H1 (cell line): Measurements from ENCODE around the gene CD69. TPM values are rescaled to one million over a fixed set of nuclear protein-coding genes. Genes with fewer than 3 reads are reported as not detected.

Source experiments
- CTCF ChIA-PET: fragments of 300-600 bp; sonication (Branson Sonifier 250); formaldehyde crosslinking; loops from one replicate; lab custom pipeline; 2021; ENCODE audit not compliant: partially characterized antibody; lab: Charles Lee
- POLR2A ChIA-PET: fragments of 300-600 bp; sonication (Branson Sonifier 250); formaldehyde crosslinking; loops from one replicate; lab custom pipeline; 2021; ENCODE audit warnings: inconsistent platforms; ENCODE audit not compliant: partially characterized antibody; lab: Charles Lee
- DNase-seq, 2 experiments: peaks; one replicate each; pipeline versions ENCODE4 v3.0.0 to v3.0.0-alpha.2; 2010 to 2022; ENCODE audit warnings: low spot score in 2 of 2, low read depth in 1 of 2, mixed read lengths in 1 of 2
- FAIRE-seq: peaks from 2 replicates; lab custom pipeline; 2011; peaks lifted over from hg19 to GRCh38; lab: Jason Lieb, UNC
- H2AFZ ChIP-seq: 2 replicates; pipeline ENCODE4 v1.8.1; 2012; ENCODE audit warnings: low read length, inconsistent platforms
- H2AK5ac ChIP-seq: 2 replicates; pipeline ENCODE4 v1.6.1; 2013; ENCODE audit warnings: low read depth, low read length
- H2BK120ac ChIP-seq: replicated peaks from 2 replicates; pipeline ENCODE3; 2013; ENCODE audit warnings: low read depth, low read length, inconsistent platforms
- H2BK12ac ChIP-seq: 2 replicates; pipeline ENCODE4 v1.6.1; 2013; ENCODE audit warnings: low read depth, low read length
- H2BK15ac ChIP-seq: 2 replicates; pipeline ENCODE4 v1.6.1; 2013; ENCODE audit warnings: low read length
- H2BK20ac ChIP-seq: 2 replicates; pipeline ENCODE4 v1.6.1; 2013; ENCODE audit warnings: low read length
- H2BK5ac ChIP-seq: 2 replicates; pipeline ENCODE4 v1.6.1; 2013; ENCODE audit warnings: low read depth, low read length
- H3K14ac ChIP-seq: 2 replicates; pipeline ENCODE4 v1.6.1; 2013; ENCODE audit warnings: inconsistent platforms; ENCODE audit not compliant: insufficient read length
- H3K18ac ChIP-seq: 2 replicates; pipeline ENCODE4 v1.6.1; 2013; ENCODE audit warnings: low read length; ENCODE audit errors: extremely low read depth
- H3K23ac ChIP-seq: 2 replicates; pipeline ENCODE4 v1.6.1; 2013; ENCODE audit warnings: inconsistent platforms; ENCODE audit not compliant: insufficient read length
- H3K23me2 ChIP-seq: 2 replicates; pipeline ENCODE4 v1.6.1; 2013; ENCODE audit warnings: low read depth, low read length
- H3K27ac ChIP-seq: 2 replicates; pipeline ENCODE4 v1.6.1; 2011; ENCODE audit warnings: low read depth, low read length, inconsistent platforms
- H3K27me3 ChIP-seq, 4 experiments: replicated peaks in 1 of 4; 1 replicate in 1 of 4; 2 replicates in 3 of 4; pipeline versions ENCODE4 v1.6.1 to v1.8.1; 2011 to 2013; ENCODE audit warnings: low read length in 3 of 4, mild to moderate bottlenecking in 3 of 4, inconsistent platforms in 2 of 4, mixed read lengths in 2 of 4, moderate library complexity in 1 of 4; ENCODE audit not compliant: control insufficient read depth in 3 of 4, insufficient read depth in 3 of 4; ENCODE audit errors: extremely low read depth in 1 of 4
- H3K36me3 ChIP-seq, 4 experiments: 2 replicates each; pipeline versions ENCODE4 v1.6.1 to v1.8.1; 2011 to 2013; ENCODE audit warnings: mild to moderate bottlenecking in 4 of 4, low read length in 3 of 4, moderate library complexity in 2 of 4, control low read depth in 1 of 4, inconsistent platforms in 1 of 4; ENCODE audit not compliant: insufficient read depth in 4 of 4, control insufficient read depth in 2 of 4
- H3K4ac ChIP-seq: replicated peaks from 2 replicates; pipeline ENCODE3; 2013; ENCODE audit warnings: low read length, low read depth, mixed read lengths, inconsistent platforms; ENCODE audit not compliant: insufficient read length
- H3K4me1 ChIP-seq, 4 experiments: replicated peaks in 1 of 4; 1 replicate in 1 of 4; 2 replicates in 3 of 4; pipeline versions ENCODE4 v1.6.1 to v1.8.1; 2011 to 2013; ENCODE audit warnings: low read length in 3 of 4, inconsistent platforms in 2 of 4, mixed read lengths in 1 of 4; ENCODE audit not compliant: insufficient read depth in 4 of 4, control insufficient read depth in 3 of 4
- H3K4me2 ChIP-seq, 2 experiments: 2 replicates each; pipeline versions ENCODE4 v1.6.1 to v1.8.1; 2011 to 2013; ENCODE audit warnings: low read depth in 2 of 2, low read length in 2 of 2, control low read depth in 1 of 2, inconsistent platforms in 1 of 2, mild to moderate bottlenecking in 1 of 2; ENCODE audit not compliant: insufficient read depth in 1 of 2
- H3K4me3 ChIP-seq, 4 experiments: fragments of 200-600, 300-600 bp in 1 of 4; sonication (generic), shearing (Covaris generic), sonication (Bioruptor Twin) in 1 of 4; 2 replicates each; pipeline versions ENCODE4 v1.5.1 to v1.8.1; 2011 to 2016; ENCODE audit warnings: low read length in 4 of 4, low read depth in 3 of 4, control low read depth in 2 of 4, inconsistent platforms in 2 of 4, mild to moderate bottlenecking in 2 of 4, mixed read lengths in 1 of 4, moderate library complexity in 1 of 4; ENCODE audit not compliant: insufficient read depth in 2 of 4; ENCODE audit errors: extremely low read depth in 1 of 4
- H3K56ac ChIP-seq: replicated peaks from 2 replicates; pipeline ENCODE3; 2013; ENCODE audit warnings: low read depth, mild to moderate bottlenecking, mixed read lengths, low read length, inconsistent platforms; ENCODE audit not compliant: insufficient read length
- H3K79me1 ChIP-seq: 2 replicates; pipeline ENCODE4 v1.6.1; 2013; ENCODE audit warnings: low read depth, low read length, control low read depth
- H3K79me2 ChIP-seq, 2 experiments: 2 replicates each; pipeline versions ENCODE4 v1.6.1 to v1.8.1; 2012 to 2013; ENCODE audit warnings: low read length in 2 of 2, mild to moderate bottlenecking in 2 of 2, inconsistent platforms in 1 of 2; ENCODE audit not compliant: insufficient read depth in 2 of 2, control insufficient read depth in 1 of 2
- H3K9ac ChIP-seq, 4 experiments: replicated peaks in 1 of 4; 1 replicate in 1 of 4; 2 replicates in 3 of 4; pipeline versions ENCODE4 v1.6.1 to v1.8.1; 2011 to 2013; ENCODE audit warnings: low read depth in 3 of 4, low read length in 3 of 4, control low read depth in 2 of 4, mild to moderate bottlenecking in 2 of 4, moderate library complexity in 2 of 4, inconsistent platforms in 1 of 4; ENCODE audit errors: extremely low read depth in 1 of 4
- H3K9me3 ChIP-seq, 2 experiments: 2 replicates each; pipeline versions ENCODE4 v1.6.1 to v1.8.1; 2012 to 2013; ENCODE audit warnings: mild to moderate bottlenecking in 2 of 2, moderate library complexity in 2 of 2, control low read depth in 1 of 2, inconsistent platforms in 1 of 2, low read depth in 1 of 2, low read length in 1 of 2, mixed read lengths in 1 of 2; ENCODE audit not compliant: insufficient read depth in 2 of 2
- H4K20me1 ChIP-seq, 2 experiments: replicated peaks in 1 of 2; 2 replicates each; pipeline versions ENCODE3 to v1.8.1; 2011 to 2013; ENCODE audit warnings: inconsistent platforms in 2 of 2, low read length in 2 of 2, mild to moderate bottlenecking in 1 of 2; ENCODE audit not compliant: insufficient read depth in 2 of 2, control insufficient read depth in 1 of 2
- H4K5ac ChIP-seq: 2 replicates; pipeline ENCODE4 v1.6.1; 2013; ENCODE audit warnings: low read length, low read depth, mixed read lengths, inconsistent platforms; ENCODE audit not compliant: insufficient read length
- H4K8ac ChIP-seq: 2 replicates; pipeline ENCODE4 v1.8.0; 2013; ENCODE audit warnings: mild to moderate bottlenecking, moderate library complexity, low read length, inconsistent platforms; ENCODE audit not compliant: insufficient read depth; ENCODE audit errors: extremely low read depth
- H4K91ac ChIP-seq: replicated peaks from 2 replicates; pipeline ENCODE3; 2013; ENCODE audit warnings: low read length, mixed read lengths, inconsistent platforms; ENCODE audit not compliant: insufficient read length
- BCL11A ChIP-seq, 2 experiments: IDR thresholded peaks; one replicate each; pipeline ENCODE4 v1.6.1; 2011; ENCODE audit warnings: low read depth in 2 of 2, low read length in 2 of 2, mild to moderate bottlenecking in 2 of 2
- CEBPB ChIP-seq: IDR thresholded peaks from 2 replicates; pipeline ENCODE4 v1.6.1; 2012; ENCODE audit warnings: low read depth, low read length
- CREB1 ChIP-seq: IDR thresholded peaks from 2 replicates; pipeline ENCODE4 v1.6.1; 2012; ENCODE audit warnings: inconsistent platforms
- EZH2 ChIP-seq: fragments of 200-600 bp; sonication (generic); IDR thresholded peaks from 2 replicates; pipeline ENCODE4 v1.7.1; 2012; ENCODE audit warnings: low read depth, mild to moderate bottlenecking, moderate library complexity, low read length, inconsistent platforms; ENCODE audit not compliant: severe bottlenecking
- KDM4A ChIP-seq: IDR thresholded peaks from one replicate; pipeline ENCODE4 v1.7.1; 2012; ENCODE audit warnings: low read depth, mild to moderate bottlenecking, moderate library complexity, low read length, inconsistent platforms; ENCODE audit not compliant: severe bottlenecking
- NANOG ChIP-seq: IDR thresholded peaks from 2 replicates; pipeline ENCODE4 v1.6.1; 2011; ENCODE audit warnings: low read length, low read depth, mild to moderate bottlenecking, inconsistent platforms; ENCODE audit not compliant: insufficient read depth, poor library complexity, severe bottlenecking
- NRF1 ChIP-seq: IDR thresholded peaks from 2 replicates; pipeline ENCODE4 v1.6.1; 2011; ENCODE audit warnings: mild to moderate bottlenecking, low read depth, low read length, improper control_type of control experiment
- POLR2A ChIP-seq, 2 experiments: IDR thresholded peaks; 1 replicate in 1 of 2; 2 replicates in 1 of 2; pipeline ENCODE4 v1.6.1; 2011; ENCODE audit warnings: low read depth in 2 of 2, low read length in 2 of 2, mild to moderate bottlenecking in 2 of 2; ENCODE audit errors: control extremely low read depth in 1 of 2
- RBBP5 ChIP-seq: IDR thresholded peaks from 2 replicates; pipeline ENCODE4 v1.7.1; 2012; ENCODE audit warnings: low read depth, mild to moderate bottlenecking, inconsistent platforms, low read length, moderate library complexity, borderline replicate concordance
- RNF2 ChIP-seq: fragments of 200-900, 300-1000 bp; sonication (generic); IDR thresholded peaks from 2 replicates; pipeline ENCODE4 v1.7.1; 2016; ENCODE audit warnings: borderline replicate concordance, low read depth, mild to moderate bottlenecking, antibody characterized with exemption, low read length; ENCODE audit not compliant: poor library complexity, severe bottlenecking; ENCODE audit errors: missing control alignments
- SUZ12 ChIP-seq: fragments of 200-600 bp; sonication (generic); IDR thresholded peaks from 2 replicates; pipeline ENCODE4 v1.6.1; 2012; ENCODE audit warnings: mild to moderate bottlenecking, inconsistent platforms, low read length, moderate library complexity, mixed read lengths
- TEAD4 ChIP-seq: IDR thresholded peaks from 2 replicates; pipeline ENCODE4 v1.6.1; 2012; ENCODE audit warnings: low read depth, low read length, inconsistent platforms, mixed read lengths
- WGBS, 2 experiments: shearing (Covaris generic) in 1 of 2; methylation state at CpG; one replicate each; pipeline versions ENCODE4 v1.1.6 to v1.1.7; 2013 to 2015; ENCODE audit warnings: low lambda C conversion rate in 2 of 2, mixed read lengths in 2 of 2, inconsistent platforms in 1 of 2, low coverage in 1 of 2, missing lambda C conversion rate in 1 of 2; ENCODE audit not compliant: insufficient replicate concordance in 2 of 2, insufficient coverage in 1 of 2, insufficient read length in 1 of 2; ENCODE audit errors: extremely low coverage in 1 of 2, missing lambda C conversion rate in 1 of 2; 5-methylcytosine and 5-hydroxymethylcytosine counted together
- polyA plus RNA-seq, 7 experiments: library from polyadenylated mRNA; depleted of rRNA in 3 of 7; stranded (reverse) in 5 of 7; unstranded in 2 of 7; fragments of >200 nt in 5 of 7; fragments of 200-250 nt in 2 of 7; gene quantifications; 1 replicate in 5 of 7; 2 replicates in 1 of 7; 4 replicates in 1 of 7; pipeline versions ENCODE4 v1.2.1 to v1.2.3, GENCODE V29; 2011 to 2013; ENCODE audit warnings: missing spikeins in 2 of 7, mixed read lengths in 2 of 7
- total RNA-seq: library from RNA; stranded (reverse); fragmentation: NEBNext Ultra II Directional; extraction: Animal tissue kit (Norgen Biotek cat#: 25700); gene quantifications from 2 replicates; pipeline ENCODE4 v1.2.1, GENCODE V29; 2021
- TF ChIP-seq, protein P1 (sequence below): IDR thresholded peaks from 2 replicates; pipeline ENCODE4 v1.6.1; 2011; ENCODE audit warnings: low read length, improper control_type of control experiment

Gene CD69
- total and polyA plus RNA-seq, 2 of the 8 experiments (the other 6 are each of a cell fraction or from before 2014, with no cell fraction given), result not detected

DNA sequence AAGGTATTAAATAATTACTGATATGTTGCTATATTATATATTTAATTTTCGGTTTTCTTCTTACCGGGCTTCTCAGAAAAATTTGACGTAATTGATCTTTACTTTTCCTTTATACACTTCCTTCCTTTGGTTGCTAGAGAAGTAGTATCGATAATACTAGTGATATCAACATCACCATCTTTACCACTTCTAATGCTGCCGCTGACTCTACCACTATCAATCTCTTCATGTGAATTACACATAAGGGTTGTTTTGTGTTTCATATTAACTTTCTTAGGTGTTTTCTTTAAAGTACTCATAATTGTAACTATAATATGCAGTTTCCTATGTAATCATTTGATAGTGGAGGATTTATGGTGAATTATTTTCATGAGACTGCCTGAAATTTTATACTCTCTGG, 35.6 kb upstream of the CD69 start:
- Histone ChIP-seq H4K5ac (no peak overlapping the region), H2AFZ (no peak overlapping the region), H3K27ac (no peak overlapping the region), H3K23ac (no peak overlapping the region), H3K14ac (no peak overlapping the region), H2BK5ac (no peak overlapping the region), H4K20me1 (no peaks in the 10 kb centered on the region), H3K23me2 (no peaks in the 10 kb centered on the region), H3K79me2 (no peaks in the 10 kb centered on the region), H3K4me2 (no peak overlapping the region), H2BK120ac (no peak overlapping the region), H3K79me1 (no peaks in the 10 kb centered on the region), H2AK5ac (no peak overlapping the region), H3K9ac (no peak overlapping the region), H3K27me3 (no peaks in the 10 kb centered on the region), H3K4me1 (no peaks in the 10 kb centered on the region; a peak in 1 of 7 replicates), H4K8ac (no peak overlapping the region), H3K36me3 (no peaks in the 10 kb centered on the region), H3K56ac (no peak overlapping the region), H3K18ac (no peak overlapping the region), H3K4ac (no peak overlapping the region), H2BK20ac (no peak overlapping the region), H3K4me3 (no peak overlapping the region), H2BK15ac (no peak overlapping the region), H3K9me3 (no peaks in the 10 kb centered on the region), H2BK12ac (no peak overlapping the region), H4K91ac (no peak overlapping the region)
- FAIRE-seq (no peak), DNase-seq (no peak)
- CTCF ChIA-PET, result interaction anchor here (0.6 to 10.7 kb wide), 8 partner anchors 12 to 465 kb away, joined by 3 to 278 read pairs (median 10); partner anchors contain the start of gene CD69
- WGBS, 2 experiments, result 95% methylated on average over 5 of the region's 5 CpGs; no CpG with 5 or more reads in 1 of the 2 experiments
- TF ChIP-seq CREB1 (no peak), NRF1 (no peak), RBBP5 (no peak), BCL11A (IDR thresholded peaks at IDR 0.05; ENCODE audit: low read depth in 2 of 2, low read length in 2 of 2) (no peak), NANOG (no peak), TEAD4 (no peak), RNF2 (no peak), EZH2 (no peak), CEBPB (no peak), SUZ12 (no peak), POLR2A (IDR thresholded peaks at IDR 0.05; ENCODE audit: control extremely low read depth in 1 of 2, low read depth in 2 of 2, low read length in 2 of 2) (no peak), KDM4A (no peak)
- TF ChIP-seq, protein P1, sequence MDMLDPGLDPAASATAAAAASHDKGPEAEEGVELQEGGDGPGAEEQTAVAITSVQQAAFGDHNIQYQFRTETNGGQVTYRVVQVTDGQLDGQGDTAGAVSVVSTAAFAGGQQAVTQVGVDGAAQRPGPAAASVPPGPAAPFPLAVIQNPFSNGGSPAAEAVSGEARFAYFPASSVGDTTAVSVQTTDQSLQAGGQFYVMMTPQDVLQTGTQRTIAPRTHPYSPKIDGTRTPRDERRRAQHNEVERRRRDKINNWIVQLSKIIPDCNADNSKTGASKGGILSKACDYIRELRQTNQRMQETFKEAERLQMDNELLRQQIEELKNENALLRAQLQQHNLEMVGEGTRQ, result no peak
- POLR2A ChIA-PET, result no interaction called here
